Small intestine (tissue), 7 donors: Measurements from ENCODE around the gene GABRA5. TPM values are rescaled to one million over a fixed set of nuclear protein-coding genes. Genes with fewer than 3 reads are reported as not detected.
"Not testable (repeated sequence)": the region's sequence is repeated elsewhere in the genome, so short reads cannot be mapped to it uniquely, and the experiment has no call there.

Source experiments
- DNase-seq, 2 donors: peaks; one replicate each; pipeline versions ENCODE4 v3.0.0 to v3.0.0-alpha.2; 2013
- FAIRE-seq: peaks from 2 replicates; lab custom pipeline; 2012; peaks lifted over from hg19 to GRCh38; lab: Jason Lieb, UNC
- H3K27ac ChIP-seq, 3 donors: one replicate each; pipeline ENCODE4 v1.5.1; 2013; ENCODE audit warnings: low read length in 2 of 3, mild to moderate bottlenecking in 2 of 3, control low read depth in 1 of 3, inconsistent platforms in 1 of 3, low read depth in 1 of 3, moderate library complexity in 1 of 3
- H3K27me3 ChIP-seq, 3 donors: one replicate each; pipeline ENCODE4 v1.6.1; 2013; ENCODE audit warnings: low read length in 3 of 3, inconsistent platforms in 1 of 3; ENCODE audit not compliant: control insufficient read depth in 3 of 3, insufficient read depth in 3 of 3
- H3K36me3 ChIP-seq, 3 donors: one replicate each; pipeline ENCODE4 v1.6.1; 2013; ENCODE audit warnings: low read length in 3 of 3, inconsistent platforms in 1 of 3, low read depth in 1 of 3, mild to moderate bottlenecking in 1 of 3, moderate library complexity in 1 of 3; ENCODE audit not compliant: control insufficient read depth in 3 of 3, insufficient read depth in 2 of 3
- H3K4me1 ChIP-seq, 3 donors: one replicate each; pipeline ENCODE4 v1.6.1; 2013; ENCODE audit warnings: low read length in 2 of 3, inconsistent platforms in 1 of 3, low read depth in 1 of 3, mild to moderate bottlenecking in 1 of 3, moderate library complexity in 1 of 3; ENCODE audit not compliant: control insufficient read depth in 3 of 3, insufficient read depth in 2 of 3
- H3K4me3 ChIP-seq, 3 donors: one replicate each; pipeline ENCODE4 v1.5.1; 2013; ENCODE audit warnings: low read length in 3 of 3, control low read depth in 1 of 3, inconsistent platforms in 1 of 3, low read depth in 1 of 3, mild to moderate bottlenecking in 1 of 3, moderate library complexity in 1 of 3
- H3K9me3 ChIP-seq, 2 donors: one replicate each; pipeline ENCODE4 v1.6.1; 2013; ENCODE audit warnings: low read depth in 1 of 2, low read length in 1 of 2; ENCODE audit not compliant: control insufficient read depth in 2 of 2, insufficient read depth in 1 of 2
- WGBS, 3 donors: extraction: QIAGEN DNeasy Blood & Tissue Kit; methylation state at CpG; one replicate each; pipeline ENCODE4 v1.1.7; 2013; 5-methylcytosine and 5-hydroxymethylcytosine counted together
- polyA plus RNA-seq, 4 donors: library from polyadenylated mRNA; stranded (reverse) in 3 of 4; unstranded in 1 of 4; fragments of 200-250 nt in 3 of 4; fragments of 120-200 nt in 1 of 4; gene quantifications; one replicate each; pipeline versions ENCODE4 v1.2.1 to v1.2.3, GENCODE V29; 2013
- donor health status: healthy with polysubstance abuse.
- donor health status: control.
- donor health status: control.
- donor health status: Bipolar disorder and iron deficiency.
- donor health status: healthy.

Gene GABRA5
- polyA plus RNA-seq, 4 donors, result 0.03 to 0.04 TPM; not detected in 2

- Histone ChIP-seq H3K4me1 (no peaks in the 10 kb centered on the region), H3K27me3 (peaks cover 0 to 7% (median 0%) of the 10 kb centered on the region in 3 donors), H3K36me3 (no peaks in the 10 kb centered on the region), H3K4me3 (peak overlapping the region in 1 of 3 donors; percentile 22), H3K9me3 (peaks cover 0 to 7% of the 10 kb centered on the region in 2 donors), H3K27ac (no peak overlapping the region)
- FAIRE-seq (no peak), DNase-seq (peak; percentile 36 to 83)
- WGBS, 3 donors, result 10 to 12% (median 11%) methylated on average over 36 to 37 of the region's 37 CpGs
Measured at GRCh38 chr15:26891448-26892181, 24.8 kb downstream of the GABRA5 start.

GRCh38 chr15:26892182-26892518 is 25.3 kb downstream of the GABRA5 start:
- Histone ChIP-seq H3K4me1 (no peaks in the 10 kb centered on the region), H3K27me3 (peaks cover 0 to 7% (median 0%) of the 10 kb centered on the region in 3 donors), H3K9me3 (peaks cover 0 to 7% of the 10 kb centered on the region in 2 donors), H3K27ac (no peak overlapping the region), H3K36me3 (no peaks in the 10 kb centered on the region), H3K4me3 (peak overlapping the region in 1 of 3 donors; percentile 22)
- FAIRE-seq (no peak), DNase-seq (no peak)
- 20 to 28% (median 24%) methylated on average over 24 of the region's 24 CpGs for WGBS, 3 donors

- WGBS, 3 donors, result 82 to 87% (median 87%) methylated on average over 14 of the region's 14 CpGs
- Histone ChIP-seq H3K27ac (no peak overlapping the region), H3K27me3 (peaks cover 0 to 7% (median 0%) of the 10 kb centered on the region in 3 donors), H3K4me1 (no peaks in the 10 kb centered on the region), H3K9me3 (peaks cover 0 to 7% of the 10 kb centered on the region in 2 donors), H3K36me3 (no peaks in the 10 kb centered on the region), H3K4me3 (no peak overlapping the region)
- no peak for FAIRE-seq
- DNase-seq, result no peak
Measured at GRCh38 chr15:26892678-26893077, 25.8 kb downstream of the GABRA5 start.

- Histone ChIP-seq H3K4me3 (no peak overlapping the region), H3K4me1 (no peaks in the 10 kb centered on the region), H3K27ac (no peak overlapping the region), H3K36me3 (no peaks in the 10 kb centered on the region), H3K27me3 (peaks cover 0 to 7% (median 0%) of the 10 kb centered on the region in 3 donors), H3K9me3 (peaks cover 0 to 7% of the 10 kb centered on the region in 2 donors)
- WGBS, 3 donors, result 81 to 90% (median 87%) methylated on average over 29 to 35 of the region's 35 CpGs
- no peak for DNase-seq
- no peak for FAIRE-seq
Measured at GRCh38 chr15:26893351-26894065, 26.6 kb downstream of the GABRA5 start.

GRCh38 chr15:26894181-26894580 is 27.3 kb downstream of the GABRA5 start:
- no peak for DNase-seq
- Histone ChIP-seq H3K27me3 (peaks cover 0 to 7% (median 0%) of the 10 kb centered on the region in 3 donors), H3K27ac (no peak overlapping the region), H3K4me3 (no peak overlapping the region), H3K4me1 (no peaks in the 10 kb centered on the region), H3K9me3 (peaks cover 0 to 7% of the 10 kb centered on the region in 2 donors), H3K36me3 (no peaks in the 10 kb centered on the region)
- WGBS, 3 donors, result 52 to 74% (median 58%) methylated on average over 26 of the region's 26 CpGs
- FAIRE-seq, result no peak

- H3K9me3 ChIP-seq, H3K36me3 ChIP-seq, H3K27ac ChIP-seq, H3K4me3 ChIP-seq, DNase-seq, H3K27me3 ChIP-seq, H3K4me1 ChIP-seq, FAIRE-seq: not testable (repeated sequence)
- WGBS, 3 donors, result 95% methylated on average over 19 of the region's 19 CpGs
Measured at GRCh38 chr15:26895346-26895745, 28.5 kb downstream of the GABRA5 start.

GRCh38 chr15:26899658-26900057 is 32.8 kb downstream of the GABRA5 start:
- FAIRE-seq, result peak; percentile 15
- no peaks in the 10 kb centered on the region for H3K4me1 ChIP-seq
- no peak for DNase-seq
- no peak overlapping the region for H3K4me3 ChIP-seq
- H3K9me3 ChIP-seq, result no peaks in the 10 kb centered on the region
- H3K36me3 ChIP-seq, result no peaks in the 10 kb centered on the region
- no peaks in the 10 kb centered on the region for H3K27me3 ChIP-seq
- WGBS, 3 donors, result 81 to 97% (median 90%) methylated on average over 3 of the region's 3 CpGs
- no peak overlapping the region for H3K27ac ChIP-seq

- no peak for FAIRE-seq
- no peak overlapping the region for H3K4me3 ChIP-seq
- H3K4me1 ChIP-seq, result no peaks in the 10 kb centered on the region
- 54 to 67% (median 66%) methylated on average over 4 of the region's 4 CpGs for WGBS, 3 donors
- no peak overlapping the region for H3K27ac ChIP-seq
- no peaks in the 10 kb centered on the region for H3K36me3 ChIP-seq
- no peaks in the 10 kb centered on the region for H3K9me3 ChIP-seq
- no peaks in the 10 kb centered on the region for H3K27me3 ChIP-seq
- no peak for DNase-seq
Measured at GRCh38 chr15:26901041-26901440, 34.2 kb downstream of the GABRA5 start.
